Osteocyte (in vitro differentiated cells): ENCODE measurements around the gene DDAH2. TPM values are rescaled to one million over a fixed set of nuclear protein-coding genes. Genes with fewer than 3 reads are reported as not detected.

Experiments
- DNase-seq: peaks from one replicate; pipeline ENCODE4 v3.0.0; 2021; ENCODE audit warnings: mixed read lengths; ENCODE audit not compliant: unreplicated experiment; ENCODE audit errors: extremely low spot score
- H3K27ac Mint-ChIP-seq: one replicate; pipeline ENCODE4 v1.8.0; 2021; ENCODE audit warnings: mild to moderate bottlenecking, mixed read lengths; ENCODE audit not compliant: unreplicated experiment
- H3K27me3 Mint-ChIP-seq: one replicate; pipeline ENCODE4 v1.8.0; 2021; ENCODE audit warnings: mixed read lengths; ENCODE audit not compliant: unreplicated experiment
- H3K36me3 Mint-ChIP-seq: one replicate; pipeline ENCODE4 v1.8.0; 2021; ENCODE audit warnings: mixed read lengths; ENCODE audit not compliant: unreplicated experiment
- H3K4me1 Mint-ChIP-seq: one replicate; pipeline ENCODE4 v1.8.0; 2021; ENCODE audit warnings: mixed read lengths; ENCODE audit not compliant: unreplicated experiment
- H3K4me3 Mint-ChIP-seq: one replicate; pipeline ENCODE4 v1.8.0; 2021; ENCODE audit warnings: mild to moderate bottlenecking, moderate library complexity, mixed read lengths; ENCODE audit not compliant: unreplicated experiment
- H3K9me3 Mint-ChIP-seq: one replicate; pipeline ENCODE4 v1.8.0; 2021; ENCODE audit warnings: mixed read lengths; ENCODE audit not compliant: unreplicated experiment
- CTCF ChIP-seq: fragments of 200-600 bp; sonication (generic); IDR thresholded peaks from 2 replicates; pipeline ENCODE4 v1.5.0; 2021; ENCODE audit warnings: antibody characterized with exemption, mild to moderate bottlenecking, moderate library complexity
- total RNA-seq: library from RNA; stranded (reverse); gene quantifications from 2 replicates; pipeline ENCODE4 v1.2.1, GENCODE V29; 2021

Gene DDAH2
- total RNA-seq, 1 donor from 2014 or later, result 96.3 TPM

- Mint-ChIP-seq H3K36me3 (peaks cover 13% of the 10 kb centered on the region), H3K27me3 (no peaks in the 10 kb centered on the region), H3K9me3 (no peaks in the 10 kb centered on the region), H3K4me1 (peaks cover 23% of the 10 kb centered on the region), H3K27ac (peak overlapping the region; percentile 45), H3K4me3 (peak overlapping the region; percentile 43)
- no peak for DNase-seq
- TF ChIP-seq CTCF, result no peak
These were observed 28.2 kb downstream of the DDAH2 start for GRCh38 chr6:31700740-31701401.

- Mint-ChIP-seq H3K36me3 (peaks cover 21% of the 10 kb centered on the region), H3K27me3 (no peaks in the 10 kb centered on the region), H3K4me1 (peaks cover 18% of the 10 kb centered on the region), H3K4me3 (no peak overlapping the region), H3K27ac (peak overlapping the region; percentile 32), H3K9me3 (no peaks in the 10 kb centered on the region)
- no peak for DNase-seq
- no peak for TF ChIP-seq CTCF
These were observed 31.5 kb downstream of the DDAH2 start for GRCh38 chr6:31697555-31697954.

GRCh38 chr6:31693535-31693934, 35.6 kb downstream of the DDAH2 start:
- H3K4me3 Mint-ChIP-seq, result no peak overlapping the region
- H3K36me3 Mint-ChIP-seq, result peaks cover 30% of the 10 kb centered on the region
- H3K27ac Mint-ChIP-seq, result no peak overlapping the region
- no peak for DNase-seq
- no peak for TF ChIP-seq CTCF
- H3K9me3 Mint-ChIP-seq, result no peaks in the 10 kb centered on the region
- H3K4me1 Mint-ChIP-seq, result no peaks in the 10 kb centered on the region
- no peaks in the 10 kb centered on the region for H3K27me3 Mint-ChIP-seq

GRCh38 chr6:31692886-31693285, 36.2 kb downstream of the DDAH2 start:
- Mint-ChIP-seq H3K27me3 (no peaks in the 10 kb centered on the region), H3K36me3 (peaks cover 28% of the 10 kb centered on the region), H3K27ac (no peak overlapping the region), H3K9me3 (no peaks in the 10 kb centered on the region), H3K4me1 (no peaks in the 10 kb centered on the region), H3K4me3 (no peak overlapping the region)
- TF ChIP-seq CTCF, result no peak
- DNase-seq, result no peak

- TF ChIP-seq CTCF, result no peak
- Mint-ChIP-seq H3K4me3 (no peak overlapping the region), H3K27me3 (no peaks in the 10 kb centered on the region), H3K36me3 (peaks cover 30% of the 10 kb centered on the region), H3K4me1 (no peaks in the 10 kb centered on the region), H3K9me3 (no peaks in the 10 kb centered on the region), H3K27ac (no peak overlapping the region)
- DNase-seq, result no peak
These were observed 36.7 kb downstream of the DDAH2 start for GRCh38 chr6:31692353-31692752.
